Measurements from ENCODE around the gene GCFC2. TPM values are rescaled to one million over a fixed set of nuclear protein-coding genes. Genes with fewer than 3 reads are reported as not detected.
A peak's percentile ranks its signal among the peaks of the same experiment; 100 is the strongest.

GCFC2 gene
- polyA plus RNA-seq, 1 donor, result 28.2 TPM

- no peaks in the 10 kb centered on the region for H3K36me3 ChIP-seq (ENCODE audit: control insufficient read depth, insufficient read depth, low read length)
- no peak overlapping the region for H3K27ac ChIP-seq (ENCODE audit: low read length)
- H3K9me3 ChIP-seq (ENCODE audit: control insufficient read depth, low read depth, low read length), result no peaks in the 10 kb centered on the region
- H3K4me3 ChIP-seq (ENCODE audit: low read length), result no peak overlapping the region
- no peak for DNase-seq
- no CpG with 5 or more reads among the region's 4 CpGs for WGBS (ENCODE audit: insufficient coverage, low lambda C conversion rate)
- H3K27me3 ChIP-seq (ENCODE audit: control insufficient read depth, insufficient read depth, low read length), result no peaks in the 10 kb centered on the region
- peaks cover 8% of the 10 kb centered on the region for H3K4me1 ChIP-seq (ENCODE audit: control insufficient read depth, insufficient read depth, low read length)
These were observed 94.3 kb downstream of the GCFC2 start for GRCh38 chr2:75616406-75616805.

- 60% methylated on average over 2 of the region's 5 CpGs for WGBS (ENCODE audit: insufficient coverage, low lambda C conversion rate)
- no peaks in the 10 kb centered on the region for H3K36me3 ChIP-seq (ENCODE audit: control insufficient read depth, insufficient read depth, low read length)
- peaks cover 8% of the 10 kb centered on the region for H3K4me1 ChIP-seq (ENCODE audit: control insufficient read depth, insufficient read depth, low read length)
- no peaks in the 10 kb centered on the region for H3K27me3 ChIP-seq (ENCODE audit: control insufficient read depth, insufficient read depth, low read length)
- H3K4me3 ChIP-seq (ENCODE audit: low read length), result no peak overlapping the region
- no peaks in the 10 kb centered on the region for H3K9me3 ChIP-seq (ENCODE audit: control insufficient read depth, low read depth, low read length)
- DNase-seq, result peak in 1 of 2 donors; percentile 61
- H3K27ac ChIP-seq (ENCODE audit: low read length), result peak overlapping the region; percentile 66
These were observed 96.5 kb downstream of the GCFC2 start for GRCh38 chr2:75614162-75614651.

GRCh38 chr2:75612862-75613243, 97.9 kb downstream of the GCFC2 start:
- H3K27me3 ChIP-seq (ENCODE audit: control insufficient read depth, insufficient read depth, low read length), result no peaks in the 10 kb centered on the region
- no peak overlapping the region for H3K27ac ChIP-seq (ENCODE audit: low read length)
- no peak overlapping the region for H3K4me3 ChIP-seq (ENCODE audit: low read length)
- H3K4me1 ChIP-seq (ENCODE audit: control insufficient read depth, insufficient read depth, low read length), result peaks cover 14% of the 10 kb centered on the region
- 87% methylated on average over 3 of the region's 5 CpGs for WGBS (ENCODE audit: insufficient coverage, low lambda C conversion rate)
- DNase-seq, result no peak
- no peaks in the 10 kb centered on the region for H3K36me3 ChIP-seq (ENCODE audit: control insufficient read depth, insufficient read depth, low read length)
- H3K9me3 ChIP-seq (ENCODE audit: control insufficient read depth, low read depth, low read length), result no peaks in the 10 kb centered on the region

Other genes starting within 250 kb of the GCFC2 start
- gene EVA1A, start 150.0 kb downstream of the GCFC2 start, polyA plus RNA-seq, result 10.0 TPM
- gene MRPL19, start 64.1 kb downstream of the GCFC2 start, polyA plus RNA-seq, result 38.0 TPM

All from large intestine (tissue), 3 donors.